ENCODE results near the gene CREB3. TPM values are rescaled to one million over a fixed set of nuclear protein-coding genes. Genes with fewer than 3 reads are reported as not detected.

Gene CREB3
- total RNA-seq, 2 experiments from 2014 or later, result 21.1 to 24.1 TPM

GRCh38 chr9:35734096-35734495 is 1.6 kb downstream of the CREB3 start:
- Mint-ChIP-seq H3K9me3 (no peaks in the 10 kb centered on the region), H3K27me3 (no peaks in the 10 kb centered on the region), H3K4me3 (peak overlapping the region; percentile 5), H3K4me1 (peaks cover 14% of the 10 kb centered on the region), H3K27ac (no peak overlapping the region), H3K36me3 (peaks cover 19% of the 10 kb centered on the region)
- POLR2A ChIA-PET, result interaction anchor here (1.1 kb wide), 1 partner anchor 87 kb away, joined by 5 read pairs; no protein-coding TSS in a partner anchor
- no peak for DNase-seq
- ATAC-seq (ENCODE audit: low read depth), result no peak

GRCh38 chr9:35736201-35736633 is 3.8 kb downstream of the CREB3 start:
- DNase-seq, result peak; percentile 57
- H3K4me1 Mint-ChIP-seq, result peaks cover 12% of the 10 kb centered on the region
- no peak for ATAC-seq (ENCODE audit: low read depth)
- POLR2A ChIA-PET, result interaction anchor here (1.1 kb wide), 1 partner anchor 12 kb away, joined by 7 read pairs; no protein-coding TSS in a partner anchor
- peaks cover 14% of the 10 kb centered on the region for H3K36me3 Mint-ChIP-seq
- H3K27ac Mint-ChIP-seq, result peak overlapping the region; percentile 31
- no peaks in the 10 kb centered on the region for H3K27me3 Mint-ChIP-seq
- no peak overlapping the region for H3K4me3 Mint-ChIP-seq
- no peaks in the 10 kb centered on the region for H3K9me3 Mint-ChIP-seq

GRCh38 chr9:35737143-35737542 is 4.7 kb downstream of the CREB3 start:
- Mint-ChIP-seq H3K27ac (no peak overlapping the region), H3K27me3 (no peaks in the 10 kb centered on the region), H3K4me3 (no peak overlapping the region), H3K36me3 (peaks cover 14% of the 10 kb centered on the region), H3K9me3 (no peaks in the 10 kb centered on the region), H3K4me1 (peaks cover 15% of the 10 kb centered on the region)
- DNase-seq (no peak), ATAC-seq (ENCODE audit: low read depth) (no peak)
- POLR2A ChIA-PET, result interaction anchor here (1.5 kb wide), 1 partner anchor 11 kb away, joined by 5 read pairs; the partner anchor contains the start of genes GBA2 and RGP1

GRCh38 chr9:35738186-35738585 is 5.7 kb downstream of the CREB3 start:
- Mint-ChIP-seq H3K4me1 (peaks cover 20% of the 10 kb centered on the region), H3K27ac (no peak overlapping the region), H3K4me3 (no peak overlapping the region), H3K27me3 (no peaks in the 10 kb centered on the region), H3K9me3 (no peaks in the 10 kb centered on the region), H3K36me3 (peaks cover 15% of the 10 kb centered on the region)
- ATAC-seq (ENCODE audit: low read depth) (no peak), DNase-seq (no peak)
- POLR2A ChIA-PET, result interaction anchor here (1.5 kb wide), 1 partner anchor 10 kb away, joined by 5 read pairs; the partner anchor contains the start of genes GBA2 and RGP1

- Mint-ChIP-seq H3K4me3 (no peak overlapping the region), H3K9me3 (no peaks in the 10 kb centered on the region), H3K27ac (peak overlapping the region; percentile 43), H3K4me1 (peaks cover 22% of the 10 kb centered on the region), H3K36me3 (peaks cover 22% of the 10 kb centered on the region), H3K27me3 (no peaks in the 10 kb centered on the region)
- no peak for ATAC-seq (ENCODE audit: low read depth)
- DNase-seq, result no peak
- POLR2A ChIA-PET, result no interaction called here
These were observed 6.5 kb downstream of the CREB3 start for GRCh38 chr9:35738924-35739323.

GRCh38 chr9:35740243-35740642 is 7.8 kb downstream of the CREB3 start:
- no peaks in the 10 kb centered on the region for H3K27me3 Mint-ChIP-seq
- H3K4me1 Mint-ChIP-seq, result peaks cover 23% of the 10 kb centered on the region
- POLR2A ChIA-PET, result interaction anchor here (1.6 to 2.3 kb wide), 2 partner anchors 8 to 9 kb away, joined by 9 to 13 read pairs; partner anchors contain the start of genes CREB3, GBA2, RGP1 and TLN1
- H3K36me3 Mint-ChIP-seq, result peaks cover 23% of the 10 kb centered on the region
- ATAC-seq (ENCODE audit: low read depth) (no peak), DNase-seq (no peak)
- H3K9me3 Mint-ChIP-seq, result no peaks in the 10 kb centered on the region
- no peak overlapping the region for H3K4me3 Mint-ChIP-seq
- H3K27ac Mint-ChIP-seq, result no peak overlapping the region

- ATAC-seq (ENCODE audit: low read depth), result peak; percentile 64
- H3K27me3 Mint-ChIP-seq, result no peaks in the 10 kb centered on the region
- H3K9me3 Mint-ChIP-seq, result no peaks in the 10 kb centered on the region
- H3K4me1 Mint-ChIP-seq, result peaks cover 25% of the 10 kb centered on the region
- no peak overlapping the region for H3K27ac Mint-ChIP-seq
- DNase-seq, result no peak
- POLR2A ChIA-PET, result interaction anchor here (0.6 to 2.3 kb wide), 4 partner anchors 10 to 125 kb away, joined by 3 to 13 read pairs (median 3); partner anchors contain the start of genes CREB3 and TLN1
- no peak overlapping the region for H3K4me3 Mint-ChIP-seq
- H3K36me3 Mint-ChIP-seq, result peaks cover 22% of the 10 kb centered on the region
These were observed 9.3 kb downstream of the CREB3 start for GRCh38 chr9:35741740-35742139.

GRCh38 chr9:35743452-35743851 is 11.0 kb downstream of the CREB3 start:
- Mint-ChIP-seq H3K9me3 (no peaks in the 10 kb centered on the region), H3K27me3 (no peaks in the 10 kb centered on the region), H3K4me3 (no peak overlapping the region), H3K36me3 (peaks cover 23% of the 10 kb centered on the region), H3K4me1 (peaks cover 37% of the 10 kb centered on the region), H3K27ac (no peak overlapping the region)
- DNase-seq (no peak), ATAC-seq (ENCODE audit: low read depth) (no peak)
- POLR2A ChIA-PET, result no interaction called here

GRCh38 chr9:35743880-35744518 is 11.5 kb downstream of the CREB3 start:
- H3K4me1 Mint-ChIP-seq, result peaks cover 37% of the 10 kb centered on the region
- ATAC-seq (ENCODE audit: low read depth) (no peak), DNase-seq (no peak)
- POLR2A ChIA-PET, result no interaction called here
- peaks cover 17% of the 10 kb centered on the region for H3K36me3 Mint-ChIP-seq
- H3K4me3 Mint-ChIP-seq, result no peak overlapping the region
- H3K27ac Mint-ChIP-seq, result no peak overlapping the region
- H3K27me3 Mint-ChIP-seq, result no peaks in the 10 kb centered on the region
- H3K9me3 Mint-ChIP-seq, result no peaks in the 10 kb centered on the region

- H3K27ac Mint-ChIP-seq, result no peak overlapping the region
- no peaks in the 10 kb centered on the region for H3K27me3 Mint-ChIP-seq
- POLR2A ChIA-PET, result interaction anchor here (1.8 kb wide), 1 partner anchor 13 kb away, joined by 4 read pairs; the partner anchor contains the start of genes CREB3 and TLN1
- H3K4me1 Mint-ChIP-seq, result peaks cover 44% of the 10 kb centered on the region
- H3K36me3 Mint-ChIP-seq, result peaks cover 17% of the 10 kb centered on the region
- ATAC-seq (ENCODE audit: low read depth) (no peak), DNase-seq (no peak)
- H3K9me3 Mint-ChIP-seq, result no peaks in the 10 kb centered on the region
- peak overlapping the region; percentile 58 for H3K4me3 Mint-ChIP-seq
These were observed 13.1 kb downstream of the CREB3 start for GRCh38 chr9:35745569-35745968.

- POLR2A ChIA-PET, result interaction anchor here (1.8 kb wide), 1 partner anchor 14 kb away, joined by 4 read pairs; the partner anchor contains the start of genes CREB3 and TLN1
- ATAC-seq (ENCODE audit: low read depth) (no peak), DNase-seq (no peak)
- peak overlapping the region; percentile 88 for H3K4me3 Mint-ChIP-seq
- peaks cover 45% of the 10 kb centered on the region for H3K4me1 Mint-ChIP-seq
- H3K27ac Mint-ChIP-seq, result no peak overlapping the region
- peaks cover 19% of the 10 kb centered on the region for H3K36me3 Mint-ChIP-seq
- H3K27me3 Mint-ChIP-seq, result no peaks in the 10 kb centered on the region
- H3K9me3 Mint-ChIP-seq, result no peaks in the 10 kb centered on the region
These were observed 14.1 kb downstream of the CREB3 start for GRCh38 chr9:35746583-35746982.

- Mint-ChIP-seq H3K36me3 (peaks cover 23% of the 10 kb centered on the region), H3K9me3 (no peaks in the 10 kb centered on the region), H3K4me1 (peaks cover 33% of the 10 kb centered on the region), H3K4me3 (peak overlapping the region; percentile 88), H3K27me3 (no peaks in the 10 kb centered on the region), H3K27ac (peak overlapping the region; percentile 73)
- POLR2A ChIA-PET, result interaction anchor here (0.5 to 3.3 kb wide), 17 partner anchors 8 to 144 kb away, joined by 3 to 53 read pairs (median 7); partner anchors contain the start of genes CCDC107, CREB3, RMRP and SPAG8
- ATAC-seq (ENCODE audit: low read depth), result no peak
- DNase-seq, result no peak
These were observed 15.9 kb downstream of the CREB3 start for GRCh38 chr9:35748242-35748857.

- DNase-seq (peak; percentile 86), ATAC-seq (ENCODE audit: low read depth) (peak; percentile 81)
- Mint-ChIP-seq H3K4me1 (peaks cover 32% of the 10 kb centered on the region), H3K9me3 (no peaks in the 10 kb centered on the region), H3K4me3 (peak within 1 kb of the TSS; percentile 94), H3K36me3 (peaks cover 23% of the 10 kb centered on the region), H3K27ac (peak within 1 kb of the TSS; percentile 91), H3K27me3 (no peaks in the 10 kb centered on the region)
- POLR2A ChIA-PET, result interaction anchor here (0.5 to 3.3 kb wide), 19 partner anchors 8 to 144 kb away, joined by 3 to 53 read pairs (median 6); partner anchors contain the start of genes ARHGEF39, CCDC107, CREB3 and RMRP
These were observed 16.5 kb downstream of the CREB3 start, which contains the start of the genes GBA2 and RGP1 for GRCh38 chr9:35748858-35749514. GBA2 (minus strand) TSS chr9:35749228; CDS start chr9:35748704, 524 bp downstream. RGP1 (plus strand) TSS chr9:35749287; CDS start chr9:35749756, 469 bp downstream.
